Pulmonary artery endothelial cell (primary cell): Measurements from ENCODE around the gene ARHGEF3. TPM values are rescaled to one million over a fixed set of nuclear protein-coding genes. Genes with fewer than 3 reads are reported as not detected.

ENCODE experiments used
- DNase-seq: peaks from one replicate; pipeline ENCODE4 v3.0.0-alpha.2; 2011; ENCODE audit warnings: low read depth, low spot score
- total RNA-seq: library from RNA; depleted of rRNA; stranded (reverse); fragments of >200 nt; gene quantifications from 2 replicates; pipeline ENCODE4 v1.2.3, GENCODE V29; 2014

ARHGEF3 gene, protein sequence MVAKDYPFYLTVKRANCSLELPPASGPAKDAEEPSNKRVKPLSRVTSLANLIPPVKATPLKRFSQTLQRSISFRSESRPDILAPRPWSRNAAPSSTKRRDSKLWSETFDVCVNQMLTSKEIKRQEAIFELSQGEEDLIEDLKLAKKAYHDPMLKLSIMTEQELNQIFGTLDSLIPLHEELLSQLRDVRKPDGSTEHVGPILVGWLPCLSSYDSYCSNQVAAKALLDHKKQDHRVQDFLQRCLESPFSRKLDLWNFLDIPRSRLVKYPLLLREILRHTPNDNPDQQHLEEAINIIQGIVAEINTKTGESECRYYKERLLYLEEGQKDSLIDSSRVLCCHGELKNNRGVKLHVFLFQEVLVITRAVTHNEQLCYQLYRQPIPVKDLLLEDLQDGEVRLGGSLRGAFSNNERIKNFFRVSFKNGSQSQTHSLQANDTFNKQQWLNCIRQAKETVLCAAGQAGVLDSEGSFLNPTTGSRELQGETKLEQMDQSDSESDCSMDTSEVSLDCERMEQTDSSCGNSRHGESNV
- 13.4 and 13.8 TPM in 2 replicates for total RNA-seq

DNA sequence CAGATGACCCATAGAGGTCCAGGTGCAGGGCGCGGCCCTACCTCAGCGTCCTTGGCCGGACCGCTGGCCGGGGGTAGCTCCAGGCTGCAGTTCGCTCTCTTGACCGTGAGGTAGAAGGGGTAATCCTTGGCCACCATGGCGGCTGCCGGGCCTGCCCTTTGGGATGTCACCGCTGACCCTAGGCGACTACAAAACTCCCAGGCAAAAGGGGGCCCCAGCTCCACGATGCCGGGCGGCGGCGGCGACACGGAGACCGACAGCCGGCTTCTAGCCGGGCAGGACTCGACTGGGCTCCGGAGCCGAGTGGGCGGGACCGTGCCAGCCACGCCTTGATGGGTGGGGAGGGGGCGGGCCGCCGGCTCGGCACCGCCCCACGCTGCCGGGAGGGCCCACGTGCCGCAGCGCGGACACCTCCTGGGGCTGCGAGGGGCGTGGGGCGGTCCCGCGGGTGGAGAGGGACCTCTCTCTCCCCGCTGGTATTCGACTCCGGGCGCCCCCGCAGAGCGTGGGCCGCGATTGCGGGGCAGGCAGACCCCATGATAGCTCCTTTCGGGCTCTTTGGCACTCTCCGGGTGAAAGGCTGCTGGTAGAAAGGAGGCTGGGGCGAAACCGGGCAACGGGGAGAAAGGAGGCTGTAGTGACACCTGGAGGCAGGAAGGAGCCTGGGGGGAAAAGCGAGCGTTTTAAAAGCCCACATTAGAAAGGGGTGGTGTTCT is at the start of gene ARHGEF3:
Gene ARHGEF3 (minus strand): TSS at position 288 of the 716 bp plus-strand sequence. CDS start 151 bp downstream, at position 137.
- no peak for DNase-seq

DNA sequence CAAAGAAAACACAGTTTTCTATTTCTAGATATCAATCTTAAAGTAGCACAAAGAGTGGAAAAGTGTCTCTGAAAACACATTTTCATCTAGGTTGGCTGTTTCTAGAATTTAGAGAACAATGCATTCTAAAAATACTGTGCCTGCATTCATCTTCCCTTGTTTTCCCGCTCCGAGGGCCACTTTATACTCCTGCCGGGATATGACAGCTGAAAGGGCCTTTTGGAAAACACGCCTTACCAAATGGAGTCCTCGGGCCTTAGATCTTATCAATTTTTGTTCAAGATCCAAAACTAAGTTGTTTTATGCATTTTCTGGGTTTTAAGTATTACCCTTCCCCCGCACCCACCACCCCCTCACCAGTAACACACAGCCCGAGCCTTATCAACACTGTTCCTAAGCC is 47.9 kb upstream of the ARHGEF3 start:
- no peak for DNase-seq

DNA sequence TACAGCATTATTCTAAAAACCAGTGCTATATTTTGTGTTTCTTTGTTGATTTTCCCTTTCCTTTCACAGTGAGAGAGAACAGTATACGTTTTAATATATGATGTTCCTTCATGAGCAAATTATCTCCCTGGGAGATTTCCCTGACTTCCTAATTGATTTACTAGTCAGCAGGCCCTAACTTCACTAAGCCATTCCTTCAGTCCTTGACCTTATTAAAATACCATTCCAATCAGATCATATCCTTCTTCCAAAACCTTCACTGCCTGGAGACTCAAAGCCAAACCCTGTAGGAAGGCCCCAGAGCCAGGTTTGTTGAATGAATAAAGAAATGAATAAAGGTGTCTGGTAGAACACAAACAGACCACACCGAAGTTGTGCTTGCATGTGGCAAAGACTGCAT is 43.8 kb upstream of the ARHGEF3 start:
- no peak for DNase-seq

DNA sequence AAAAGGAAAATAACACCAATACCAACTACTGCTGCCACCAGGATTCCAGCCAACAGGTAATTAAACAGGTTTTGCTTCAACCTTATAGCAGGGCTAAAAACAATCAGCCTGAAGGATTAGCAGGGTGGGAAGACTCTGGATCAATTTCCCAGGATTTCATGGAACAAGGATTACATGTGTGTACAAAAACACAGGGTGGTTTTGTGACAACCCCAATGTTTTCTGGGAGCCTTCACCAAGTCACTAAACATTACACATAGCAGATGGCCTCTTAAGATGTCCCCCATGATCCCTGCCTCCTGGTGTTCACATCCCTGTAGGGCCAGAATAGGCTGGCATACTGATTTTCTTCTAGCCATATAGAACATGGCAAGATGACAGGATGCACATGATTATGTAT is 42.8 kb upstream of the ARHGEF3 start:
- no peak for DNase-seq

DNA sequence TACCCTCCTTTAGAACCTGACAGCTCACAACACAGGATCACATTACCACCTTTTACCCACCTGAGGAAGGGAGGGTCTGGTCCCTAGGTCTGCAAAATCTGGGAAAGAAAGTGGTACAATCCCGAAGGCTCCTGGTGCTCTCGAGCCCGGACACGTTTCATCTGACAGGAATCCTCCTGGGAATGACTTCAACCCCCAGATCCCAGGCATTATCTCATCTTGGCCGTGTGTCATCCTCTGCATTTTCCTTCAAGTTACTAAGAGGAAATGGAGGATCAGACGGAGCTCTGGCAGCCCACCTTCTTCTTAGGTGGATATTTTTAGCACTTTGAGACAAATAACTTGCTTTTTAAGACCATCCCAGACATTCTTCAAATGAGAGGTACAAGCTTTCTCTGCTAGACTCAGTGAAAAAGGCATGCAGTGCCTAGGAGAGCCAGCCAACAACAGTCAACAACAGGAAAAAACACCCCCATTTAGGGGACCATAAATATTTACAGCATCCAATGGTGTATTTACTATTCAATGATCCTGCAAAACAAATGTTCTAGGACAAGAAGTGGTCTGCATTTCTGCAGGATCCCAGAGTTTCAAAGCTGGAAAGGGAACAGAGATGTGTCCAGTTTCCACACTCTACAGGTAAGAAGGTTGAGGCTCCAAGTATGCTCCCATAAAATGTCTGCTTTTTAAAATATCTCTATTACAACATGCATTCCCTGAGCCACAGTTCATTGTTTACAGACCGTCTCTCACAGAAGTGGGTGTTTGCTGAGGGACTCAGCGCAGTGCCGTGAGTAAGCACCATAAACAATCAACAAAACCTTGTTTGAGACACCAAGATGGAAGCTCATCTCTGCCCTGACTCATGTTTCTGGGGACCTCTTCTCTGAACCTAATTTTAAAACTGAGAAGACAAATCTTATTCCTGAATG is 38.3 kb upstream of the ARHGEF3 start:
- DNase-seq = no peak

DNA sequence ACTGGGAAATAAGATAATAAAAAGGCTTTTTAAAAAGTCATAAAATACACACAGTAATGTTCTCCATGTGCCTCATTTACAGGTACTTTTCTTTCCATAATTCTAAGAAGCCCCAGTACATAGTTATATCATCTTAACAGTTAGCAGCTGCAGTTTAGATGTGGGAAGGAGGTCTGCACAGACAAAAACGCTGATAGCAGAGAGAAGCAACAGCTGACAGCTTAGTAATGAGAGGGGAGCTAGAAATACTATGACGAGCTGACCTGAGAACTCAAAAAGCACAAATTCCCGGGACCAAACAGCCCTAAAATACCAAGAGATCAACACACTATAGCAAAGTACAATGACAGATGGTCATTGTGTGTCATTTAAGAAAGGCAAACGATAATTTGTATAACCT is 36.7 kb upstream of the ARHGEF3 start:
- no peak for DNase-seq

DNA sequence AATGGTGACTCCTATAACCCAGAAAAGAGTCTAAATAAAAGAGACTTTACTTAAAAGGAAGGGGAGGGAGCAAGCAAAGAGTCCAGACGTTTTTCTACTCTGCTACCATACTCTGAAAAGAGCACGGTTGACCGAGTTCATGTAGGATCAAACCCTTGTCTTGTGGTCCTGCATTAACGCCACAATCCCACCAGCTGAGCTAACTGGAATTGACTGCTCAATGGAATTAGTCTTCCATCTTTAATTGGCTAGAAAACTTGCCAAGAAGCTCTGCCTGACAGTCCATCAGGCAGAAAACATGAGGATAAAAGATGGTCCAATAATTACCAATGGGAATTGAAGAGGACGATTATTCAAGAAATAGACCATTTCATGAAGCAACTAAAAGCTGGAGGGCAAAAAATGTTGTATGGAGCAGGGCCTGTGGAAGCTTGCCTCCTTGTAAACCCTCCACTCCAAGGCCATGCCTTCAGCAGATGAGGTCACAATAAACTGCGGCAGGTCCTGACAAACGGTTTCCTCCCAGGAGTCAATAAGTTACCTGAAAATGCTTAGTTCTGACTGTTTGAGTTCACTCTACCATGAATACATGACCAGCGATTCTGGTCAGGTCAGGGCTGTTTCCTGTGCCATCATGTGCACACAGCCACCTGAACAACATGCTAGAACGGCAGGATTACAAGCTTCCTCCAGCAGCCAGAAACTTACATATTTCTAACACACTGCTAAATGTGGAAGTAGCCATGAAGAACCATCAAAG is 35.6 kb upstream of the ARHGEF3 start:
- no peak for DNase-seq

DNA sequence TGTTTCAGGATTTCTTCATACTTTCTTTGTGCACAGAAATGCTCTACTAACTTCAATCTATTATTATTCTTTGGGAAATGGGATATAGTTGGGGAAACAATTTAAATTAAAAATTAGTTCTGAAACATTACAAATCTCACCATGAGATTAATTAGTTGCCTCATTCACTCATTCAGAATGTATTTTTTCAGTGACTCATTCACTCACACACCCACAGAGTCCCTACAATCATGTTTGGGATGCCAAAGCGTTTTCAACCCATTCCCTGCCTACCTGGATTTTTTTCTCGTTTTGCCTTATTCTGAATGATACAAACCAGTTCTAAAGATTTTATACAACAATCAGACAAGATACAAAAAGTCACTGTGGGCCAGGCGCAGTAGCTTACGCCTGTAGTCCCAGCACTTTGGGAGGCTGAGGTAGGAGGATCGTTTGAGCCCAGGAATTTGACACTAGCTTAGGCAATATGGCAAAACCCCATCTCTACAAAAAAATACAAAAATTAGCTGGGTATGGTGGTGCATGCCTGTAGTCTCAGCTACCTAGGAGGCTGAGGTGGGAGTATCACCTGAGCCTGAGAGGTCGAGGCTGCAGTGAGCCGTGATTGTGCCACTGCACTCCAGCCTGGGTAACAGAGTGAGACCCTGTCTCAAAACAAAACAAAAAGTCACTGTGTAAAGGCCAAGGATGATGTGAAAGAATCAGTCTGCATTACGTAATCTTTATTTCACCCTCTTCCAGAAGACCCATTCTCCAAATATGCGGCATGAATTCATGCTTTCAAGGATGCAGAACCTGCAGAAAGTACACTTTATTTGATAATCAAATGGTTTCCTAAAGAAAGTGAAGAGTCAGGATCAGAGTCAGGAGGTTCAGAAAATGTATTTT is 34.8 kb upstream of the ARHGEF3 start:
- DNase-seq = no peak

DNA sequence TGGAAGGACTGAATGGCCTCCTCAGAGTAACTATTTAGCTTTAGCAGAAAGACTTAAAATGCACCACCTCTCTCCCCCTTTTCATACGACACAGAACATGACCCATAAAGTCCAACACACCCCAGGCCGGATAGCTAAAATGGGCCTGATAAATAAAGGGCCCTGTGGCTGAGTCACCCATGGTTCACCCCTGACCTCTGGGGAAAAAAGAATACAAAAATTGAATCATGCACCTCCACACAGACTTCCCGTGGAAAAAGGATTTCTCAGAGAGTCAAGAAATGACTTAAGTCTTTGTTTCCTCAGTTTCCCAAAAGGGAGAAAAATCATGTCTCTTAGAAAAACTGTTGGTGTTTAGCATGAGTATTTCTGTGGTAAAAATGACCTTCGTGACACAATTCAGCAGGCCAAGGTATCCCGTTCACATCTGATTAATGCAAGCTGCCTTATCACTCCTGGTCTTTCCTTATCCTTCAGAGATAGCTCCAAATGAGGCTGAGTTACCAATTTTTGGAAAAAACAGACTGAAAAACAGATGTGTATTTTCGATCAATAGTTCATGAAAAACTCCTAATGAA is 34.0 kb upstream of the ARHGEF3 start:
- no peak for DNase-seq

DNA sequence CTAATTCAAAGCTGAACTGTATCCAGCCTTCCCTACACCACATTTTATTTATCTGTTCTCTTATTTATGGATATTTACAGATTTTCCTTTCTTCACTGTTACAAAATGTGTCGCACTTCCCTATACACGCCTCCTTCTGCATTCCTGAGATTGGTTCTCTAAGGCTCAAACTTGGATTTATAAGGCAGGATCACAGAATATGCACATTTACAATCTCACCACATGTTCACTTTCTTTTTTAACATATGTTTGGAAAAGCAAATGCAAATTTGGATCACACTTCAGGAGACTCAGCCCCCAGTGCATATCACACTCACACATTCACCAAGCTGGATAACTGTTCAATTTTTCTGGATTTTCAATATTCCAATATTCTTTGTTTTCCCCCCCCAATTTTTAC is 31.8 kb upstream of the ARHGEF3 start:
- DNase-seq = no peak

DNA sequence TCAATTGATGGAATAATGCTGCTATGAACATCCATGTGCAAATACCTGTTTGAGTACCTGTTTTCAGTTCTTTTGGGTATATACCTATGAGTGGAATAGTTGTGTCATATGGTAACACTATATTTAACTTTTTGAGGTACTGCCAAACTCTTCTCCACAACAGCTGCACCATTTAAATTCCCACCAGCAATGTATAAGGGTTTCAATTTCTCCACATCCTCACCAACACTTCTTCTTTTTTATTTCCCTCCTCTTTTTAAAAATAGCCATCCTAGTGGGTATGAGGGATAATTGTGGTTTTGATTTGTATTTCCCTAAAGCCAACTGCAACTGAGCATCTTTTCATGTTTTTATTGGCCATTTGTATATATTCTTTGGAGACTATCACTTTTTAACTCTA is 31.3 kb upstream of the ARHGEF3 start:
- no peak for DNase-seq

DNA sequence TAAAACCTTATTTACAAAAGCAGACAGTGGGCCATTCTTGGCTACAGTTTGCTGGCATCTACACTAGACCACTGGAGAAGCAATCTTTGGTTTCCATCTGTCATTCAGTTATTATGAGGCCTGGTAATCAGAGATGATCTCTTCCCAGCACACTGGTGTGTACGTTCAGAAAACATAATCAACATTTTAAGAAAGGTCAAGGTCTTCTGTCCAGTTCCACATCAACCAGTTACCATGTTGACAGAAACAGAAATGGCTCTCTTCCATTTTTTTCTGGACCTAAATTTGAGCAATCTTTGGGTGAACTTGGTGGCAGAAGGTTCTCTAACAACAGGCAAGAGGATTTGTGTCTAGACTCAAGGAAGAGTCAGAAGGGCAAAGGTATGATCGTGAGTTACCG is 29.8 kb upstream of the ARHGEF3 start:
- DNase-seq = no peak

DNA sequence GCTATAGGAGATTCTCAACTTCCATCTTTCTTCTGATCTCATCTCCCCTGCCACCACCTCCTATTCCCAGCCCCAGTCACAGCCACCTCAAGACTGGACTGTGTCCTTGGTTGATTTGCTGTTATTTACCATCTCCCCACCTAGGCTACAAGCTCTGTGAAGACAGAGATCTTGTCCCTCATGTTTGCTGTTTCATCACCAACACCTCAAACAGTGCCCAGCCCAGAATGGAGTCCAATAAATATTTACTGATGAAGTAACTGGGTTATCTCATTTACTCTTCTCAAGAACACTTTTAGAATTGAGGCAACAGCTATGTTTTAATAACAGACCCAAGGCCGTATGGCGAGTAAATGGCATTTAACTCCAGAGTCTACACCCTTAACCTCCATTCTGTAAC is 29.1 kb upstream of the ARHGEF3 start:
- no peak for DNase-seq

DNA sequence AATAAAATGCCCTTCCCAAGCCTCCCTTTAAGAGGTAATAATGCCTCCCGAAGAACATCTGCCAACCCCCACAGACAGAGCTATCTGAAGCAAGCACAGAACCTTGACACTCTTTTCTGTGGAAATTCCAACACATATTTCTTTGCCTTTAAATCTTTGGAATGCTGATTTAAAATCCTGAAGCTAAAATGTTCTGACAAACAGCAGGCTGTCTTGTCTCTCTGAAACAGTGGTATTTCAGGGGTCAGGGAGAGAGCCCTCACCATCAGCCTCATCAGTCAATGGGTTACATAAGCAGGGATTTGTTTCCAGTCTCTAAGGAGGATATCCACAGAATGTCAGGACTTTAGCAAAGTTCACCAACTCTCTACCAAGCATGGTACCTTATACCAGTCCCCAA is 27.8 kb upstream of the ARHGEF3 start:
- DNase-seq = no peak

DNA sequence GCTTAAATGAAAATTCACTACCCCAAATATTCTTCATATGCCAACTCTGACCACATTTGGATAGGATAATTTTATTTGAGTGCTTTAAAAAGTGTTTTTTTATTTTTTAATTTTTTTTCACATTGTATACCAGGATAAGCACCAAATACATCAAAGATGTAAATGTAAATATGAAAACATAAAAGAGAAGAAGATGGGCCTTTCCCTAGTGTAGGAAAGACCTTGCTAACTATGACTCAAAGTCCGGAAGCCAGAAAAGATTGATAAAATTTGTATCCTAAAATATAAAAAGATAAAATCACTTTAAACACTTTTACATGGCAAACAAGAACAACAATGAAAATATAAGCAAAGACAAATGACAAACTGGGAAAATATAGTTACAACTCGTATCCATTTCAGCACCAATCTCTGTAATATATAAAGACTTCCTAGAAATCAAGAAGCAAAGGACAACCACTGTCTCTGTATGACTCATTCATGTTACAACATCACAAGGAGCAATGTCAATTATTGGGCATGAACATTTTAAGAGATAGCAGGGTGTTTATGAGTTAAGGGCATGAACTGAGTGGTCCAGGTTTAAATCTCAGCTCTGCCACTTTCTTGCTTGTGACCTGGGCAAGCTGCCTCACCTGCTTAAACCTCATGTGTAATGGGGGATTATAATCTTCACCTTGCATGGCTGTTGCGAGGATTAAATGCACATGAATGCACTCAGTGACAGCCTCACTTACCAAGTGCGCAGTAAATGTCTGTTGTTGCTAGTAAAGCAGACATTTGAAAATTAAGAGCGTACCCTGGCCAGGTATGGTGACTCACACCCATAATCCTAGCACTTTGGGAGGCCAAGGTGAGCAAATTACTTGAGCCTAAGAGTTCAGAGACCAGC is 25.3 kb upstream of the ARHGEF3 start:
- no peak for DNase-seq

DNA sequence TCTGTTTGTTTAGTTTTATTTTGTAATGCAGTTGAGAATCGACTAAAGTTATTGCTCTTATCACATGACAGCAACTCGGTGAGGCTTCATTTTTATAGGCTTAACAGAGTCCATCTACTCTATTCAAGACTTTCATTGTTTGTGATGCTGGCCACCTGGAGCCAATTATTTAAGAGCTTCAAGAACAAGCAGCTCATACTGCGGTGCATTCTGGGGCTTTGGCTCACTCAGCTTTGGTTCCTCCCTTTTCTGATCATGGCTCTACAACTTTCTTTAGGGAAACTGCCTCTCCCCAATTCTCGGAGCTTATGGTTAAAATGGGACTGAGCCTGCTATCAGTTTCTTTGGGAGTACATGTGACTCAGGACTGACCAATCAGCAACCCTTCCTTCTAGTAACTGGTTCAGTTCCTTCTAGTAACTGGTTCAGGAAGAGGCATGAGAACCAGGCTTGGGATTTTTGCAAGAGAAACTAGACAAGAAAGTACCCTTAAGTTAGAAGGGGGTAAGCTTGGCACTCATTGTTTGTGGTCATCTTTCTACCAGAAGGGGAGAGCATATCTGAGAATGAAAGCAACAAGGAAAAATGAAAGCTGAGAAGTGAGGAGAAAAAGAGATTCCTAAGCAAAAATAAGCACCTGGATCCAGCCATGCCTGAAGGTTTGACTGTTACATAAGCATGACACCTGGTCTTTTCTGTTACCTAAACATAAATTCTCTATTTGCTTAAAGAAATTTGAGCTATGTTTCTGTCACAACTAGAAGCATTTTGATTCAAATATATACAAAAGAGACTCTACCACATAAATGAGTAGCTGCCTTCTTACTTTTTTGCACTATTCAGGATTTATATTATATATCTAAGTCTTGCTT is 24.1 kb upstream of the ARHGEF3 start:
- no peak for DNase-seq

DNA sequence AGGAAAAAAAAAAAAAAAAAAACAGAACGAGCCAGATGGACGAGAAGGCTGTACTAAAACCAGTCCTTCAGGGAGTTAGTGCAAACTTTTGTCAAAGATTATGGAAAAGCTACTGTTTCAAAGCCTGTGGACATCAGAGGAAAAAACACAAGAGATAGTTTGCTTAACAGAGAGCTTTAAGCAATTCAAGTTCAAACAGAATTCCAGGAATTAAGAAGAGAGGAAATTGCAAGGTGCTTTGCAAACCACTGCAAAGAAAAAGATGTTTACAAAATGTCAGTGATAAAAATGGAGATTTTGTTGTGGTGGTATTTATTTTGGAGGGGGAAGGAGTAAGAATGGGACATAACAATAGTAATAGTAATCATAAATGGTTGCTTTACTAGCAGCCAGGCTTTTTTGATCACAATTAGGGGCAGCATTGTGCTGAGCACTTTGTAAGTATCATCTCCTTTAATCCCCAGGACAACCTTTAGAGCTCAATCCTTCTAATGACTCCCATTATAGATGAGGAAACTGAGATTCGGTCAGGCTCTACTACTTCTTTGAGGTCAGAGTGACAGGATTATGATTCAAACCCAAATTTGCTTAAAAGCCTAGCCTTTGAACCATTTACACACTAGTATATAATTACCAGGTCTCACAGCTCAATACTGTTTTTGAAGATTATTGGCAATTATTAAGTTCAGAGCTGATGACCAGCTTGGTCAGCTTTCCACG is 22.4 kb upstream of the ARHGEF3 start:
- DNase-seq = no peak
